ENCODE results near the gene TMC3. TPM values are rescaled to one million over a fixed set of nuclear protein-coding genes. Genes with fewer than 3 reads are reported as not detected.
A peak's percentile ranks its signal among the peaks of the same experiment; 100 is the strongest.

TMC3 gene
- total and polyA plus RNA-seq, 12 donors, result 0.03 to 0.08 (median 0.04) TPM; not detected in 9

- WGBS, 4 donors, result 49 to 69% (median 58%) methylated on average over 9 of the region's 9 CpGs
Measured at GRCh38 chr15:81293728-81294515, 80.1 kb downstream of the TMC3 start.

GRCh38 chr15:81292523-81293001 is 81.5 kb downstream of the TMC3 start:
- H3K27ac ChIP-seq, result no peak overlapping the region
- H3K9me3 ChIP-seq (replicated peaks in 1 of 3), result no peaks in the 10 kb centered on the region
- H3K36me3 ChIP-seq (replicated peaks in 1 of 2), result no peaks in the 10 kb centered on the region
- peaks cover 0 to 18% of the 10 kb centered on the region in 2 donors for H3K4me1 ChIP-seq (replicated peaks in 1 of 2)
- WGBS, 4 donors, result 78 to 91% (median 83%) methylated on average over 7 to 12 of the region's 12 CpGs
- intact Hi-C loops (cut with DNase I), result no loop called here
- no peak for DNase-seq
- no peak overlapping the region for H3K4me3 ChIP-seq
- TF ChIP-seq CTCF (IDR thresholded peaks at IDR 0.05) (no peak), POLR2A (IDR thresholded peaks at IDR 0.05) (no peak)
- no peaks in the 10 kb centered on the region for H3K27me3 ChIP-seq

More at GRCh38 chr15:81293728-81294515, 80.1 kb downstream of the TMC3 start:
- H3K27ac ChIP-seq, result peak overlapping the region in 1 of 5 donors; percentile 37
- no peaks in the 10 kb centered on the region for H3K27me3 ChIP-seq
- peaks cover 0 to 18% of the 10 kb centered on the region in 2 donors for H3K4me1 ChIP-seq (replicated peaks in 1 of 2)
- intact Hi-C loops (cut with DNase I), result no loop called here
- peak in 1 of 7 donors; percentile 41 for DNase-seq
- no peaks in the 10 kb centered on the region for H3K36me3 ChIP-seq (replicated peaks in 1 of 2)
- no peaks in the 10 kb centered on the region for H3K9me3 ChIP-seq (replicated peaks in 1 of 3)
- no peak overlapping the region for H3K4me3 ChIP-seq
- no peak for TF ChIP-seq CTCF (IDR thresholded peaks at IDR 0.05)
- TF ChIP-seq POLR2A (IDR thresholded peaks at IDR 0.05), result no peak

GRCh38 chr15:81291916-81292522 is 82.0 kb downstream of the TMC3 start:
- H3K9me3 ChIP-seq (replicated peaks in 1 of 3), result no peaks in the 10 kb centered on the region
- TF ChIP-seq POLR2A (IDR thresholded peaks at IDR 0.05) (no peak), CTCF (IDR thresholded peaks at IDR 0.05) (no peak)
- intact Hi-C loops (cut with DNase I), result no loop called here
- no peak for DNase-seq
- no peak overlapping the region for H3K27ac ChIP-seq
- WGBS, 4 donors, result 70 to 90% (median 81%) methylated on average over 4 to 5 of the region's 5 CpGs
- no peaks in the 10 kb centered on the region for H3K36me3 ChIP-seq (replicated peaks in 1 of 2)
- peaks cover 0 to 18% of the 10 kb centered on the region in 2 donors for H3K4me1 ChIP-seq (replicated peaks in 1 of 2)
- H3K27me3 ChIP-seq, result no peaks in the 10 kb centered on the region
- no peak overlapping the region for H3K4me3 ChIP-seq

- Histone ChIP-seq H3K4me1 (replicated peaks in 1 of 2) (peaks cover 0 to 8% of the 10 kb centered on the region in 2 donors), H3K9me3 (replicated peaks in 1 of 3) (no peaks in the 10 kb centered on the region), H3K4me3 (no peak overlapping the region), H3K36me3 (replicated peaks in 1 of 2) (no peaks in the 10 kb centered on the region), H3K27me3 (peaks cover 3% of the 10 kb centered on the region), H3K27ac (no peak overlapping the region)
- 81 to 84% (median 84%) methylated on average over 4 of the region's 4 CpGs for WGBS, 4 donors
- intact Hi-C loops (cut with DNase I), result no loop called here
- DNase-seq, result no peak
- TF ChIP-seq POLR2A (IDR thresholded peaks at IDR 0.05) (no peak), CTCF (IDR thresholded peaks at IDR 0.05) (no peak)
Measured at GRCh38 chr15:81289910-81290309, 84.1 kb downstream of the TMC3 start.

All from adrenal gland (tissue), 12 donors.